NCI-H128 (cell line): ENCODE results near the gene LSM14B.

Experiments used
- DNase-seq: peaks from one replicate; lab custom pipeline; 2025; ENCODE audit not compliant: unreplicated experiment; lab: John Stamatoyannopoulos, UW

The LSM14B gene

GRCh38 chr20:62181808-62182207 is 59.5 kb downstream of the LSM14B start:
- no peak for DNase-seq

DNA sequence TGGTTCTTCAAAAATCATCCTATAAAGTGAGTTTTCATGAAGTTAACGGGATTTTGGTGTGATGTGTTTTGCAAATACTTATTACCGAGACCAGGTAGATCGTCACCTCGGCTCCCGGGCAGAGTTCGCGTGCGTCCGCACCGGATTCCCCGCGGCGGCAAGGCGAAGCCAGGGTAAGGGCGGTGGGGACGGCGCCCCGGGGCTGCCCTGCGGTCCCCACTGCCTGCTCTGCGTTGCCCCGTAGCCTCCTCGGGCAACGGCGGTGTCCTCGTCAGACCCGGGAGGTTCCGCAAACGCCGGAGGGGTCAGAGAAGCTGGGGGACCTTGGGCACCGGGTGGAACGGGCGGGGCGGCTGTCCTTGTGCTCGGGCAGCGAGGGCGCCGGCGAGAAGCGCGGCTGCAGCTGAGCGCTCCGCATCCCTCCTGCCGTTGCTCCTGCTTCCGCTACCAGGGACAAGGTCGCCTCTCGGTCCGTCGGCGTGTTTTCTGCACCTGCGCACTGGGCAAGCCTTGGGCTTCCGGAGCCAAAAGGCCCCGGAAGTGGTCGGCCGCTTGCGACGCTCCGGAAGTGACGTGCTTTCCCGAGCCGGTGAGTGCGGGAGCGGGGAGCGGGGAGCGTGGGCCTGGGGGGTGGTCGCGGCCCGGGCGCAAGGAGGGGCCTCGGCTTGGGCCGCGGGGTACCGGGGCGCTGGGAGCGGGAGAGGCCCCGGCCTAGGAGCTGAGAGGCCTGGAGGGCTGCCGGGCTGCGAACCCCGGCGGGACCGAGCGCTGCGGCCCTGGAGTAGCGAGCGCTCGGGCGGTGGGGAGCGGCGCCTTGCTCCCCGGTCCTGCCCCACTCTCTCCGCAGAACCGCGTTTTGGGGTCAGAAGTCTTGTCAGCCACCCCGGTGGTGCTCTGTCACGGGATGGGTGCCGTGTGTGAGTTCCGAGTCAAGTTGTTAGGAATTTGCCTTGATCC is 60.5 kb downstream of the LSM14B start, which contains the start of gene MTG2:
MTG2 (plus strand) TSS at position 560 of the 957 bp plus-strand sequence. CDS start 10,393 bp downstream, outside the sequence.
- DNase-seq: peak; percentile 92

DNA sequence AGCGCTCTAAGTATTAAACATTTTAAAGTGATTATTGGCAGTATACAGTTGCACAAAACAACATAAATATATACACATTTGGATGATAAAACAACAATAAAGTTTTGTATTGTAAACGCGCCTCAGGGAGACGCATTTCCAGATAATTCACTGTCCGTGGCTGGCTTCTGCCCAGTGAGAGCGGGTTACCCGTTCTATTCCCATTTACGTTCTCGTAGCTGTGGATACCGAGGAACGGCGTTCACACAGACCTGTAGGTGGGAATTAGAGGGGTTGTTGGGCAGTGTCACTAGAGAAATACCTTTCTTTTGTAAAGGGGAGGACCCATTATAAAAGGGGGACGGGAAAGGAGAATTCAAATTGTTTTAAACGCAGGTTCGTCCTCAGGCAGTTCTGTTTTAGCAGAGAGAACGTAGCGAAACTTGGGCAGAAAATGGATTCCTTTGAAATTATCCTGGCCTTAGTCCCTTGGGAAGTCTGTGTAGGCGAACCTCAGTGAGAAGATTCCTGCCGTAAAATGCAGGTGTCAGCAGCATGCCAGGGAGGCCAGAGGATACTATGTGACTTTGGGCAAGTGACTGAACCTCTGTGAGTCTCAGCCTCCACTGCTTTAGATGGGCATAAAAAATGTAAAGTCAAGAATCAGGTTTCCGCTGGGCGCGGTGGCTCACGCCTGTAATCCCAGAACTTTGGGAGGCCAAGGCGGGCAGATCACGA is 61.3 kb downstream of the LSM14B start:
- DNase-seq: no peak
